ENCODE measurements around the gene BAZ2B.
"Not testable (repeated sequence)": the region's sequence is repeated elsewhere in the genome, so short reads cannot be mapped to it uniquely, and the experiment has no call there.

The BAZ2B gene

GRCh38 chr2:159402790-159403189 lies 213.6 kb downstream of the BAZ2B start:
- no peak for DNase-seq

GRCh38 chr2:159402160-159402559 lies 214.2 kb downstream of the BAZ2B start:
- not testable (repeated sequence) for DNase-seq

DNA sequence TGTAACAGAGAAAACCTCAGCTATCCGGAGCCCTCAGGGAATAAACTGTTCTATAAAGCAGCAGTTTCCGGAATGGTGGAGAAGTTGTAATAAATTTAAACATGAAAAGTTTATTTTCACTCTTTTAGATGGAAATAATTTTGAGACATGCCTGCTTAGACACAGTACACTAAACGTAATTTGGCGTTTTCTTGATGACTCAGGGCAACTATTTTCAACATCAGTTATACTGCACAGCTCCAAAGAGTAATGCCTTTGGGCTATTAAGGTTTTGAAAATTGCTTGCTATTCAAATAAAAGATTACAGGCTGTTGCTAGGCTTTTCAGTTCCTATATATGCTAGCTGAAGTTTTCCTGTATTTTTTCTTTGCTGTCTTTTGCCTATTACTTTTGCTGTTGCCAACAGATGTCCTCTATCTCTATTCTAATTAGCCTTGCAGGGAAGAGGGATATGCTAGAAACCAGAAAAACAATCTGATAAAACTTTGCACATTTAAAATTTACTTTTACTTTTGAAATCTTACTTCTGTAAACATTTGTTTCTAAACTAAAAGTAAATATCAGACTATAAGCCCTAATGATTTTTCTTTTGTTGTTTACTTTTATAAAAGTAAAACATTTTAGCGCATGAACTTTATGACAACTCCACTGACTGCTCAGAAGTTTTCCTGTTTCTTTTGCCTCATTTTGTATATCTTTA lies 216.5 kb downstream of the BAZ2B start:
- DNase-seq, result no peak

GRCh38 chr2:159396799-159397198 lies 219.5 kb downstream of the BAZ2B start:
- DNase-seq, result no peak

- no peak for DNase-seq
These were observed 233.8 kb downstream of the BAZ2B start for GRCh38 chr2:159382447-159383028.

GRCh38 chr2:159381574-159381973 lies 234.8 kb downstream of the BAZ2B start:
- no peak for DNase-seq

- no peak for DNase-seq
These were observed 235.6 kb downstream of the BAZ2B start for GRCh38 chr2:159380685-159381239.

- DNase-seq, result no peak
These were observed 237.2 kb downstream of the BAZ2B start for GRCh38 chr2:159379181-159379580.

DNA sequence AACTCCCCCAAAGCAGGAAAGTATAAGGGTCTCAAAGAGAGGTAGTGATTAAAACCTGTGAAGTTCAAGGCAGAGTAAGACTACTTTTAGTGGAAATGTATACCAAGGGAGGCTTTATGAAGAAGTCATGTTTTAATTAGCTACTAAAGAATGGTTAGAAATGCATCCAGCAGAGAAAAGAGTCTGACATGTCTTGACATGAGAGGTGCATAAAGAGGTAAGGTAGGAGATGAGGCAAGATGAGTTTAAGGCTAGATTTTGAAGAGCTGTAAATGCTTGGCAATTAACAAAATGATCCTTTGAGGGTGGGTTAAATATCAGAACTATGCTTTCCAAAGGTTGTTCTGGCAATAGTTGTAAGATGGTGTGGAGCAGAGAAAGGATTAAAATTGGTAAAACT lies 241.1 kb downstream of the BAZ2B start:
- no peak for DNase-seq

DNA sequence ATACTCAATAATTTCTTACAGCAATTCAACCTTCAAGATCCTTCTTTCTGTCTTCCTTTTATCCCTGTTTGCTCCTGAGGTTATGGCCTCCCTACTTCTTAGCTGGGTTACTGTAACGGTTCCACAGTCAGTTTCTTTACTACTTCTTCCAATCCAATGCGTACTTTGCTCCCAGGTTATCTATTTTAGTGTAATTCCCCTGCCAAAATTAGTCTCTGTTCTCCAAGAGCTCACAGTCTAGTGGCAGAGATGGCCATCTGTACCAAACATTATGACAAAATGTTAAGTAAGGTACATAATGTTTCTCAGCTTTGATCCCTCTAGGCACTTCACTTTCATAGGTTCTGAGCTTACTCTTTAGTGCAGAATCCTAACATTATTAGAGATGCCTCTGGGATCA lies 244.8 kb downstream of the BAZ2B start:
- no peak for DNase-seq

DNA sequence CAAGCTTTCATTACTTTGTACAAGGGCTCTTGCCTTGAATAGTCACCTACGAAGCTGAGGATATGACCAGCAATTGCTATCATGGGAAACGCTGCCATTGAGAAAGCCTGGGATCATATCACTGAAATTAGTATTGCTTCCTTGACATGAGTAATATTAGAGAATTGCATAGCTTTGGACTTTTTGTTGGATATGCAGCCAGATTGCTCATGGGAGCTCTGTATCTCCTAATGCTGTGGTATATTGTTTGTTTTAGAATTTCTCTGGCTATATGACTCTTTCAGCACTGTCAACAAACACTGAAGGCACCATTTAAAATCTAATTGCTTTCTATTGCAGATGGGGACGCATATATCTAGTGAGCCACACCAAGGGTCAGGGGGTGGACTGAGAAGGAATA lies 249.8 kb downstream of the BAZ2B start:
- DNase-seq, result no peak

- DNase-seq, result peak; percentile 87 to 97
These were observed 253.5 kb downstream of the BAZ2B start for GRCh38 chr2:159362816-159363251.

GRCh38 chr2:159362094-159362493 lies 254.3 kb downstream of the BAZ2B start:
- DNase-seq, result no peak

DNA sequence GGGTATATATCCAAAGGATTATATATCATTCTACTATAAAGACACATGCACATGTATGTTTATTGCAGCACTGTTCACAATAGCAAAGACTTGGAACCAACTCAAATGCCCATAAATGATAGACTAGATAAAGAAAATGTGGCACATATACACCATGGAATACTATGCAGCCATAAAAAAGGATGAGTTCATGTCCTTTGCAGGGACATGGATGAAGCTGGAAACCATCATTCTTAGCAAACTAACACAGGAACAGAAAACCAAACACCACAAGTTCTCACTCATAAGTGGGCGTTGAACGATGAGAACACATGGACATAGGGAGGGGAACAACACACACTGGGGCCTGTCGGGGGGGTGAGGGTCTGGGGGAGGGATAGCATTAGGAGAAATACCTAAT lies 254.7 kb downstream of the BAZ2B start:
- not testable (repeated sequence) for DNase-seq

GRCh38 chr2:159356053-159356554 lies 260.2 kb downstream of the BAZ2B start:
- no peak for DNase-seq

DNA sequence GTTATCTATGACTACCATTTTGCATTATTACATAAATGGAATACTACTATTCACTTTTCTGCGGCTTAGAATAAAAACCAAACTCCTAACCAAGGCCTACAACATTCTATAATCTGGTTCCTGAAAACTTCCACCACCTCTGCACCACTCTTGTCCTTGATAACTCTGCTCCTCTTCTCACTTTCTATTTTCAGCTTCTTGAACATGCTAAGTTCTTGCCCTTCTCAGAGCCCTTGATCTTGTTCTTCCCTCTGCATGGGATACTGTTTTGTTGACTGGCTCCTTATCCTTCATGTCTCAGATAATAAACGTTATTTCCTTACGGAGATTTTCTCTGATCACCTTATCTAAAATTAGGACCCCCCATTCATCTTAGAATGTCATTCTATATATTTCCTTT lies 264.4 kb downstream of the BAZ2B start:
- DNase-seq, result no peak

- no peak for DNase-seq
These were observed 266.6 kb downstream of the BAZ2B start for GRCh38 chr2:159349674-159350299.

DNA sequence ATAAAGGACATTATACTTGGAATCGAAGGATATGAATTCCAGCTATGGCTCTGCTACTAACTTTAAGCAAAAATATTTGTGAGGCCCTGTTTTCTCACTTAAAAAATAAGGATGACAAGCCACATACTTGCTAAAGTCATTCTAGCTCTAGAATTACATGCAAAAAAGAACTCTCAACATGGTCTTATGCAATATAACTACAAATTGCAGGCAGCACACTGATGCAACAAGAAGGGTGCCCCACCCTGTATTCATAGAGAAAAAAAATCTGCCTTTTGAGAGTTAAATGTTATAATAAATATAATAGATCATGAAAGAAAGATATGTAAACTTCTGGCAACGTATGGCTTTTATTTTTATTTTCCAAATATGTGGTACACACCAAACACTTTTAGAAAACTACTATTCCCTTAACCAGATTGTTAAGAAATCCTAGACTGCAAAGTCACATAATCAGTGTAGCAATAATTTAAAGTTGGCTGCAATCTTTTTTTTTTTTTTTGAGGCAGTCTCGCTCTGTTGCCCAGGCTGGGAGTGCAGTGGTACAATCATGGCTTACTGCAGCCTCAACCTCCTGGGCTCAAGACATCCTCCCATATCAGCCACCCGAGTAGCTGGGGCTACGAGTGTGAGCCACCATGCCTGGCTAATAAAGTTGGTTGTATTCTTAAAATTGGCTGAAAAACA lies 289.6 kb downstream of the BAZ2B start:
- peak; percentile 75 to 91 for DNase-seq

- DNase-seq, result no peak
These were observed 293.9 kb downstream of the BAZ2B start for GRCh38 chr2:159322419-159322818.

DNA sequence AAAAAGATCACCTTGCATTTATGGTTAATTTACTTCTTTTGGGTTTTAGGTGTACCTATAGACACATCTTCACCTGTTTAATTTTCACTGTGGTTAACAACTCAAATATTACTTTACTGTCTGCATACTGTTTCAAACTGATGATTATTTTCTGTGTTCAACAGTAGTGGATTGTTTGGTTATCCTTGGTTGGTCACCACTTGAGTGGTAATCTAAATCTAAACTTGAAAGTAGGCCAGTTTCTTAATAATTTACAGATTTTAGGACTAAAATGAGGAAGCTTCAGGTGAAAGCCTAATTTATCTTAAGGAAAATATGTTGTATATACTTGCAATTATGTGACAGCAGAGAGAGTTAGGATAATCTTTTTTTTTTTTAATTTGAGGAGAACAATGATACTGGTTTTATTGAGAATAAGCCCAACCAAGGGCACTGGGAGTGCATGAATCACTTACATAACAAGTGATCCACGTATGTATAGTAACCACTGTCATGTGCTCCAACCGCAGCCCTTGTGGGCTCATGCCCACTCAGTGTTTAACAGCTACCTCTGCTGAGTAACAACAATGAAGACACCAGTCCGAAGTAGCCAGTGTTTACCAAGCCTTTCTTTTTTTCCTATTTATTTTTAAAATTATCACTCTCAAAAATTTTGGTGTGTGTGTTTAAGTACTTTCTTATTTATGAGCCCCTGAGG lies 298.8 kb downstream of the BAZ2B start:
- DNase-seq, result peak in 1 of 2 donors; percentile 43

DNA sequence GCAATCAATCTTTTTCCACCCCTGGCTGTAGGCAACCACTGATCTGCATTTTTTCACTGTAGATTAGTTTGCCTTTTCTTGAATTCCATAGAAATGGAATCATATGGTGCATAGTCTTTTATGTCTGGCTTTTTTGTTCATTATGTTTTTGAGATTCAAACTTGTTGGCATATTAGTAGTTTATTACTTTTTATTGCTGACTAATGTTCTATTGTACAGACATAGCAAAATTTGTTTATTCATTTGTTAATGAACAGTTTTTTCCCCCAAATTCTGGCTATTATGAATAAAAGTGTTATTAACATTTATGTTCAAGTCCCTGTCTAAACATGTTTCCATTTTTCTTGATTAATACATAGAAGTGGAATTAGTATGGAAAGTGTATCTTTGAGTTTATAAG lies 308.4 kb downstream of the BAZ2B start:
- no peak for DNase-seq

DNA sequence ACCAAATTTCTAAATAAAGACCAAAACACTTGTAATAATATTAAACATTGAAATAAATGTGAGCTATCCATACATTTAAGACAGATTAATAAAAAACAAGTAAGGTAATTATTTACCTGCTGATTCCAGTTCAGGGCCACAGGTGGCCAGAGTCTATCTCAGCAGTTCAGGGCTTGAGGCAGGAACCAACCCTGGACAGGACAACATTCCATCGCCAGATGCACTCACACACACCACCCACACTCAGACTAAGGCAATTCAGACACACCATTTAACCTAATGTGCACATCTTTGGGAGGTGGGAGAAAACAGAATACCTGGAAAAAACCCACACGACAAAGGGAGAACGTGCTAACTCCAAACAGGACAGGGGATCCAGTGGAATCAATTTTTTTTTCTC lies 315.8 kb downstream of the BAZ2B start:
- no peak for DNase-seq

All from inflammatory macrophage (primary cell).